Natural killer cell (primary cell): ENCODE results near the gene KIF26A. TPM values are rescaled to one million over a fixed set of nuclear protein-coding genes. Genes with fewer than 3 reads are reported as not detected.

Experiments used
- ATAC-seq, 3 donors: fragments of 150-1000 bp in 2 of 3; fragments of 200-7000 bp in 1 of 3; cut with Tn5 transposase; 1 replicate in 1 of 3; 2 replicates in 2 of 3; pipeline ENCODE4 v1.10.0; 2021; ENCODE audit warnings: mild to moderate bottlenecking in 2 of 3, moderate library complexity in 2 of 3
- DNase-seq, 2 donors: peaks; one replicate each; pipeline versions ENCODE4 v3.0.0 to v3.0.0-alpha.2; 2013 to 2021; ENCODE audit warnings: mixed read lengths in 1 of 2
- H3K27ac ChIP-seq: one replicate; pipeline ENCODE4 v1.5.1; 2013; ENCODE audit warnings: mild to moderate bottlenecking, low read length
- H3K27me3 ChIP-seq: one replicate; pipeline ENCODE4 v1.6.1; 2013; ENCODE audit warnings: low read length; ENCODE audit not compliant: control insufficient read depth, insufficient read depth
- H3K36me3 ChIP-seq: one replicate; pipeline ENCODE4 v1.6.1; 2013; ENCODE audit warnings: low read length; ENCODE audit not compliant: control insufficient read depth, insufficient read depth
- H3K4me1 ChIP-seq: one replicate; pipeline ENCODE4 v1.6.1; 2013; ENCODE audit warnings: low read length; ENCODE audit not compliant: control insufficient read depth, insufficient read depth
- H3K4me3 ChIP-seq: one replicate; pipeline ENCODE4 v1.5.1; 2013; ENCODE audit warnings: low read length
- H3K9me3 ChIP-seq: one replicate; pipeline ENCODE4 v1.6.1; 2013; ENCODE audit warnings: low read length; ENCODE audit not compliant: control insufficient read depth, insufficient read depth
- H3K27ac Mint-ChIP-seq, 2 donors: one replicate each; pipeline ENCODE4 v1.8.0; 2022; ENCODE audit warnings: mild to moderate bottlenecking in 2 of 2, mixed read lengths in 2 of 2, moderate library complexity in 1 of 2
- H3K27me3 Mint-ChIP-seq, 2 donors: one replicate each; pipeline ENCODE4 v1.8.0; 2022; ENCODE audit warnings: low read depth in 2 of 2, mixed read lengths in 2 of 2
- H3K36me3 Mint-ChIP-seq: one replicate; pipeline ENCODE4 v1.8.0; 2022; ENCODE audit warnings: mixed read lengths
- H3K4me1 Mint-ChIP-seq, 2 donors: one replicate each; pipeline ENCODE4 v1.8.0; 2022; ENCODE audit warnings: mixed read lengths in 2 of 2
- H3K4me3 Mint-ChIP-seq: one replicate; pipeline ENCODE4 v1.8.0; 2022; ENCODE audit warnings: mild to moderate bottlenecking, moderate library complexity, mixed read lengths
- H3K9me3 Mint-ChIP-seq, 2 donors: one replicate each; pipeline ENCODE4 v1.8.0; 2022; ENCODE audit warnings: mixed read lengths in 2 of 2
- WGBS: methylation state at CpG from one replicate; pipeline ENCODE4 v1.1.7; 2013; ENCODE audit warnings: missing lambda C conversion rate; ENCODE audit not compliant: insufficient coverage; 5-methylcytosine and 5-hydroxymethylcytosine counted together
- intact Hi-C: fragments of 100-400 bp; cut with micrococcal nuclease; formaldehyde crosslinking; loops from one replicate; pipeline ENCODE4 v1.14.2; 2022
- total RNA-seq, 4 donors: library from RNA; stranded (reverse); fragments of 120-200 nt in 1 of 4; gene quantifications; one replicate each; pipeline versions ENCODE4 v1.2.3 to v1.2.4, GENCODE V29; 2013 to 2022
- TF ChIP-seq, protein P1 (sequence below): fragments of 200-600 bp; IDR thresholded peaks from one replicate; pipeline ENCODE4 v1.8.0; 2022; ENCODE audit warnings: antibody characterized with exemption

KIF26A gene
- total RNA-seq, 3 donors from 2014 or later (not counting 1 experiment from before 2014, with no cell fraction given), result not detected

GRCh38 chr14:104128981-104129380, 9.4 kb upstream of the KIF26A start:
- Mint-ChIP-seq H3K27me3 (peaks cover 37 to 39% of the 10 kb centered on the region in 2 donors), H3K36me3 (peaks cover 13% of the 10 kb centered on the region), H3K4me1 (peaks cover 0 to 5% of the 10 kb centered on the region in 2 donors), H3K4me3 (no peak overlapping the region), H3K9me3 (peaks cover 7 to 12% of the 10 kb centered on the region in 2 donors), H3K27ac (no peak overlapping the region)
- intact Hi-C loops, result no loop called here
- TF ChIP-seq, protein P1, sequence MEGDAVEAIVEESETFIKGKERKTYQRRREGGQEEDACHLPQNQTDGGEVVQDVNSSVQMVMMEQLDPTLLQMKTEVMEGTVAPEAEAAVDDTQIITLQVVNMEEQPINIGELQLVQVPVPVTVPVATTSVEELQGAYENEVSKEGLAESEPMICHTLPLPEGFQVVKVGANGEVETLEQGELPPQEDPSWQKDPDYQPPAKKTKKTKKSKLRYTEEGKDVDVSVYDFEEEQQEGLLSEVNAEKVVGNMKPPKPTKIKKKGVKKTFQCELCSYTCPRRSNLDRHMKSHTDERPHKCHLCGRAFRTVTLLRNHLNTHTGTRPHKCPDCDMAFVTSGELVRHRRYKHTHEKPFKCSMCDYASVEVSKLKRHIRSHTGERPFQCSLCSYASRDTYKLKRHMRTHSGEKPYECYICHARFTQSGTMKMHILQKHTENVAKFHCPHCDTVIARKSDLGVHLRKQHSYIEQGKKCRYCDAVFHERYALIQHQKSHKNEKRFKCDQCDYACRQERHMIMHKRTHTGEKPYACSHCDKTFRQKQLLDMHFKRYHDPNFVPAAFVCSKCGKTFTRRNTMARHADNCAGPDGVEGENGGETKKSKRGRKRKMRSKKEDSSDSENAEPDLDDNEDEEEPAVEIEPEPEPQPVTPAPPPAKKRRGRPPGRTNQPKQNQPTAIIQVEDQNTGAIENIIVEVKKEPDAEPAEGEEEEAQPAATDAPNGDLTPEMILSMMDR, result no peak
- no peak overlapping the region for H3K4me3 ChIP-seq
- 100% methylated on average over 1 of the region's 1 CpG for WGBS
- DNase-seq, result no peak
- peaks cover 11% of the 10 kb centered on the region for H3K9me3 ChIP-seq
- H3K27me3 ChIP-seq, result peaks cover 2% of the 10 kb centered on the region
- H3K4me1 ChIP-seq, result no peaks in the 10 kb centered on the region
- no peak for ATAC-seq
- no peaks in the 10 kb centered on the region for H3K36me3 ChIP-seq
- H3K27ac ChIP-seq, result no peak overlapping the region

- H3K4me3 ChIP-seq, result no peak overlapping the region
- Mint-ChIP-seq H3K36me3 (peaks cover 9% of the 10 kb centered on the region), H3K27ac (no peak overlapping the region), H3K4me1 (peaks cover 0 to 5% of the 10 kb centered on the region in 2 donors), H3K27me3 (peaks cover 34 to 38% of the 10 kb centered on the region in 2 donors), H3K9me3 (peaks cover 5 to 9% of the 10 kb centered on the region in 2 donors), H3K4me3 (no peak overlapping the region)
- no peaks in the 10 kb centered on the region for H3K36me3 ChIP-seq
- H3K9me3 ChIP-seq, result peaks cover 11% of the 10 kb centered on the region
- no peak for ATAC-seq
- TF ChIP-seq, protein P1, result no peak
- peaks cover 2% of the 10 kb centered on the region for H3K27me3 ChIP-seq
- no peak for DNase-seq
- intact Hi-C loops, result no loop called here
- no peak overlapping the region for H3K27ac ChIP-seq
- no peaks in the 10 kb centered on the region for H3K4me1 ChIP-seq
- no CpG with 5 or more reads among the region's 1 CpG for WGBS
Measured at GRCh38 chr14:104129556-104129955, 8.8 kb upstream of the KIF26A start.

DNA sequence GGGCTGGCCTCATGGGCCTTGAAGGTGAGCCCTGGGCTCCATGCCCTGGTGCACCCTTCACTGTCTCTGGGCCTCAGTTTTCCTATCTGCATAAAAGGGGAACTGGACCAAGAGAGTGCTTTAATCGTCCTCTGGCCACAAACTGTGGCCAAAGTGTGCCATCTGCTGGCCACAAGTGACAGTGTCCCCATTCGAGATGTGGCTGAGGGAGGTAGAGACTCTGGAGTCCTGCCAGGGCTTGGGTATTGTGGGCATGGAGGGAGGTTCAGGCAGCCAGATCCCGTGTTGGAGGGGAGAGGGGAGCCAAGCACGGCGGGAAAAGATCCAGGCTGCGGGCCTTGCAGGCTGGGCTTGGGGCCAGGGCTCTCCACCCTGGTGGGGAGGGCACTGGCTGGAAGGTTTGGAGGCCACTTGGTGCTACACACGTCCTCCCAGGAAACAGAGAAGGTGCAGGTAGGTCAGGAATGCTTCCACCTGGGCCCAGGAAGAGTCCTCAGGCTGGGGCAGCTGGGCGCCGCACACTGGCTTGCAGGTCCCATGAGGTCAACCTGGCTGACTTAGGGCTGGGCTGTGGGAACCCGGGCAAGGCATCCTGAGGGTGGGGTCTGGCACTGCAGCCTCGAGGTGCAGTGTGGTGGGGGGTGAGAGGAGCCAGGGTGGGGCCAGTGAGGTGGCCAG, 7.3 kb upstream of the KIF26A start:
- H3K36me3 ChIP-seq, result no peaks in the 10 kb centered on the region
- Mint-ChIP-seq H3K27ac (no peak overlapping the region), H3K27me3 (peaks cover 25 to 46% of the 10 kb centered on the region in 2 donors), H3K9me3 (peaks cover 2 to 9% of the 10 kb centered on the region in 2 donors), H3K4me3 (no peak overlapping the region), H3K36me3 (peaks cover 9% of the 10 kb centered on the region), H3K4me1 (peaks cover 0 to 5% of the 10 kb centered on the region in 2 donors)
- H3K27ac ChIP-seq, result no peak overlapping the region
- H3K9me3 ChIP-seq, result peaks cover 11% of the 10 kb centered on the region
- H3K4me3 ChIP-seq, result no peak overlapping the region
- intact Hi-C loops, result loop anchor here (2.0 kb wide), 1 partner anchor 52 kb away; no protein-coding TSS in a partner anchor
- ATAC-seq (peak in 1 of 3 donors; percentile 43), DNase-seq (peak in 1 of 2 donors; percentile 28)
- no peaks in the 10 kb centered on the region for H3K4me1 ChIP-seq
- TF ChIP-seq, protein P1, result peak; percentile 16
- WGBS, result 33% methylated on average over 11 of the region's 11 CpGs
- H3K27me3 ChIP-seq, result peaks cover 10% of the 10 kb centered on the region
